ENCODE data around the gene DDX43.
"Not testable (repeated sequence)": the region's sequence is repeated elsewhere in the genome, so short reads cannot be mapped to it uniquely, and the experiment has no call there.

Gene DDX43

GRCh38 chr6:73394577-73395354 is at the start of gene DDX43:
TSS of gene DDX43 (plus strand) at chr6:73394828. CDS start at chr6:73394906, 78 bp downstream.
- no peak for DNase-seq

GRCh38 chr6:73348550-73349204 is 46.0 kb upstream of the DDX43 start:
- DNase-seq: no peak

- DNase-seq: no peak
Measured at GRCh38 chr6:73349311-73349710, 45.3 kb upstream of the DDX43 start.

GRCh38 chr6:73353636-73354593 is 40.7 kb upstream of the DDX43 start, which contains the start of gene DPPA5:
TSS of gene DPPA5 (minus strand) at chr6:73354276. CDS start at chr6:73354225, 51 bp downstream.
- no peak for DNase-seq

- DNase-seq: no peak
Measured at GRCh38 chr6:73362358-73362757, 32.3 kb upstream of the DDX43 start, which contains the start of gene KHDC3L. TSS of gene KHDC3L (plus strand) at chr6:73362658. CDS start at chr6:73362730, 72 bp downstream.

- DNase-seq: no peak
Measured at GRCh38 chr6:73362869-73363536, 31.6 kb upstream of the DDX43 start.

- no peak for DNase-seq
Measured at GRCh38 chr6:73363537-73363875, 31.1 kb upstream of the DDX43 start.

- no peak for DNase-seq
Measured at GRCh38 chr6:73364121-73364520, 30.5 kb upstream of the DDX43 start.

- no peak for DNase-seq
Measured at GRCh38 chr6:73364549-73364948, 30.1 kb upstream of the DDX43 start.

GRCh38 chr6:73367761-73368355 is 26.8 kb upstream of the DDX43 start:
- DNase-seq: no peak

GRCh38 chr6:73368675-73369074 is 26.0 kb upstream of the DDX43 start:
- no peak for DNase-seq

GRCh38 chr6:73369157-73369556 is 25.5 kb upstream of the DDX43 start:
- DNase-seq: no peak

GRCh38 chr6:73369563-73369962 is 25.1 kb upstream of the DDX43 start, which contains the start of gene OOEP:
TSS of gene OOEP (minus strand) at chr6:73369897. CDS start at chr6:73369792, 105 bp downstream.
- no peak for DNase-seq

- DNase-seq: no peak
Measured at GRCh38 chr6:73371984-73372383, 22.6 kb upstream of the DDX43 start.

GRCh38 chr6:73372516-73372915 is 22.1 kb upstream of the DDX43 start:
- peak; percentile 83 for DNase-seq

- DNase-seq: no peak
Measured at GRCh38 chr6:73375216-73375615, 19.4 kb upstream of the DDX43 start.

- no peak for DNase-seq
Measured at GRCh38 chr6:73377225-73377624, 17.4 kb upstream of the DDX43 start.

GRCh38 chr6:73381531-73381930 is 13.1 kb upstream of the DDX43 start:
- DNase-seq: not testable (repeated sequence)

GRCh38 chr6:73382462-73383113 is 12.0 kb upstream of the DDX43 start:
- DNase-seq: no peak

- DNase-seq: no peak
Measured at GRCh38 chr6:73388433-73388799, 6.2 kb upstream of the DDX43 start.

- DNase-seq: no peak
Measured at GRCh38 chr6:73388800-73389512, 5.7 kb upstream of the DDX43 start.

Data from NCI-H446 treated with DMSO at 0.1 percent for 48 hours (cell line).